SK-N-SH (cell line): ENCODE results near the gene EIF2S1.

Source experiments
- EP300 ChIP-seq, 2 experiments: IDR thresholded peaks; 2 replicates each; pipeline versions ENCODE4 v1.4.0 to v1.6.1; 2012; ENCODE audit warnings: borderline replicate concordance in 1 of 2, low read depth in 1 of 2, low read length in 1 of 2
- FOSL2 ChIP-seq: IDR thresholded peaks from 2 replicates; pipeline ENCODE4 v1.4.0; 2012; ENCODE audit warnings: low read depth, mild to moderate bottlenecking, moderate library complexity, borderline replicate concordance
- FOXJ3 ChIP-seq: sonication (generic); formaldehyde crosslinking; IDR thresholded peaks from 2 replicates; pipeline ENCODE4 v1.5.1; 2020; ENCODE audit warnings: mild to moderate bottlenecking, missing genetic modification reagents
- JUND ChIP-seq: IDR thresholded peaks from 2 replicates; pipeline ENCODE4 v1.4.0; 2012
- MXI1 ChIP-seq: IDR thresholded peaks from 2 replicates; pipeline ENCODE4 v1.6.1; 2012; ENCODE audit warnings: mild to moderate bottlenecking, low read depth, low read length, improper control_type of control experiment
- RCOR1 ChIP-seq: fragments of 150-350 bp; IDR thresholded peaks from 2 replicates; pipeline ENCODE4 v1.6.1; 2017; ENCODE audit warnings: antibody characterized with exemption, low read length
- RXRA ChIP-seq: IDR thresholded peaks from 2 replicates; pipeline ENCODE4 v1.4.0; 2012; ENCODE audit warnings: low read depth, mild to moderate bottlenecking, borderline replicate concordance
- SIN3A ChIP-seq: IDR thresholded peaks from 2 replicates; pipeline ENCODE4 v1.6.1; 2012; ENCODE audit warnings: low read depth, mild to moderate bottlenecking, low read length, moderate library complexity, borderline replicate concordance
- YY1 ChIP-seq: IDR thresholded peaks from 2 replicates; pipeline ENCODE4 v1.4.0; 2012; ENCODE audit warnings: low read depth, mild to moderate bottlenecking
- TF ChIP-seq, protein P1 (sequence below): fragments of 200-600 bp; sonication (generic); IDR thresholded peaks from 2 replicates; pipeline ENCODE4 v1.6.1; 2017; ENCODE audit warnings: antibody characterized with exemption, mild to moderate bottlenecking, moderate library complexity
- TF ChIP-seq, protein P2 (sequence below): IDR thresholded peaks from 2 replicates; pipeline ENCODE4 v1.4.0; 2012; ENCODE audit warnings: low read depth
- TF ChIP-seq, protein P3 (sequence below): IDR thresholded peaks from 2 replicates; pipeline ENCODE4; 2012

DNA sequence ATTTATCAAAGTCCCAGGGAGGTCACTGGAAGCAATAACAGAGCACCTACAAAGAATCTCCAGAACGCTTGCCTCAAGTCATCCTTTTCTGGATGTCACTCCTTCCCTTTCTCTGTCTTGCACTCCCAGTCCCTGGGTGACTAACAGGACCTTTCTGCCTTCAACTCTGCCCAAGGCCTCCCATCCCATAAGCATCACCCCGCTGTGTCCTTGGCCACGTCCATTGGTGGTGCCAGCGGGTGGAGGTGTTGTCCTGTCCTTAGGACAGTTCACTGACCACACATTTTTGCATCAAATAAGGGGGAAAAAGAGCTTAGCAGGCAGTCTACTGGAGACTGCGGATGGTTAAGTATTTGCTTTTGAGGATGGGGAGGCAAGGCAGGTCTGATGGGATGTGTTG, 75.5 kb downstream of the EIF2S1 start:
- TF ChIP-seq RCOR1, result no peak
- TF ChIP-seq, protein P1, sequence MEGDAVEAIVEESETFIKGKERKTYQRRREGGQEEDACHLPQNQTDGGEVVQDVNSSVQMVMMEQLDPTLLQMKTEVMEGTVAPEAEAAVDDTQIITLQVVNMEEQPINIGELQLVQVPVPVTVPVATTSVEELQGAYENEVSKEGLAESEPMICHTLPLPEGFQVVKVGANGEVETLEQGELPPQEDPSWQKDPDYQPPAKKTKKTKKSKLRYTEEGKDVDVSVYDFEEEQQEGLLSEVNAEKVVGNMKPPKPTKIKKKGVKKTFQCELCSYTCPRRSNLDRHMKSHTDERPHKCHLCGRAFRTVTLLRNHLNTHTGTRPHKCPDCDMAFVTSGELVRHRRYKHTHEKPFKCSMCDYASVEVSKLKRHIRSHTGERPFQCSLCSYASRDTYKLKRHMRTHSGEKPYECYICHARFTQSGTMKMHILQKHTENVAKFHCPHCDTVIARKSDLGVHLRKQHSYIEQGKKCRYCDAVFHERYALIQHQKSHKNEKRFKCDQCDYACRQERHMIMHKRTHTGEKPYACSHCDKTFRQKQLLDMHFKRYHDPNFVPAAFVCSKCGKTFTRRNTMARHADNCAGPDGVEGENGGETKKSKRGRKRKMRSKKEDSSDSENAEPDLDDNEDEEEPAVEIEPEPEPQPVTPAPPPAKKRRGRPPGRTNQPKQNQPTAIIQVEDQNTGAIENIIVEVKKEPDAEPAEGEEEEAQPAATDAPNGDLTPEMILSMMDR, result no peak
- TF ChIP-seq FOXJ3, result no peak
- TF ChIP-seq, protein P2, sequence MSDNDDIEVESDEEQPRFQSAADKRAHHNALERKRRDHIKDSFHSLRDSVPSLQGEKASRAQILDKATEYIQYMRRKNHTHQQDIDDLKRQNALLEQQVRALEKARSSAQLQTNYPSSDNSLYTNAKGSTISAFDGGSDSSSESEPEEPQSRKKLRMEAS, result no peak
- TF ChIP-seq FOSL2, result no peak
- TF ChIP-seq, protein P3, sequence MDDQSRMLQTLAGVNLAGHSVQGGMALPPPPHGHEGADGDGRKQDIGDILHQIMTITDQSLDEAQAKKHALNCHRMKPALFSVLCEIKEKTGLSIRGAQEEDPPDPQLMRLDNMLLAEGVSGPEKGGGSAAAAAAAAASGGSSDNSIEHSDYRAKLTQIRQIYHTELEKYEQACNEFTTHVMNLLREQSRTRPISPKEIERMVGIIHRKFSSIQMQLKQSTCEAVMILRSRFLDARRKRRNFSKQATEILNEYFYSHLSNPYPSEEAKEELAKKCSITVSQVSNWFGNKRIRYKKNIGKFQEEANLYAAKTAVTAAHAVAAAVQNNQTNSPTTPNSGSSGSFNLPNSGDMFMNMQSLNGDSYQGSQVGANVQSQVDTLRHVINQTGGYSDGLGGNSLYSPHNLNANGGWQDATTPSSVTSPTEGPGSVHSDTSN, result no peak
- TF ChIP-seq YY1, result no peak
- TF ChIP-seq JUND, result no peak
- TF ChIP-seq SIN3A, result no peak
- TF ChIP-seq RXRA, result no peak
- no peak for TF ChIP-seq EP300 (IDR thresholded peaks at IDR 0.05; ENCODE audit: borderline replicate concordance in 1 of 2, low read depth in 1 of 2, low read length in 1 of 2)
- no peak for TF ChIP-seq MXI1
